Measurements from ENCODE around the gene TTC3. TPM values are rescaled to one million over a fixed set of nuclear protein-coding genes. Genes with fewer than 3 reads are reported as not detected.
A peak's percentile ranks its signal among the peaks of the same experiment; 100 is the strongest.

The TTC3 gene
- total RNA-seq, 2 experiments from 2014 or later: 73.5 to 90.0 TPM

GRCh38 chr21:37077403-37077802 lies 4.3 kb downstream of the TTC3 start:
- Histone ChIP-seq H3K9me2 (ENCODE audit: insufficient read depth, low read length) (no peaks in the 10 kb centered on the region), H3K4me1 (ENCODE audit: insufficient read depth, low read length, poor library complexity, severe bottlenecking) (peaks cover 25% of the 10 kb centered on the region), H2AFZ (ENCODE audit: low read length) (no peak overlapping the region), H3K27ac (ENCODE audit: low read depth, low read length, poor library complexity, severe bottlenecking) (no peak overlapping the region), H3K9me3 (ENCODE audit: low read length) (peaks cover 5% of the 10 kb centered on the region; the same call in 1 of the 2 replicates), H3K4me3 (ENCODE audit: low read depth, low read length, poor library complexity, severe bottlenecking) (no peak overlapping the region), H4K20me1 (ENCODE audit: insufficient read depth, low read length) (peaks cover 21% of the 10 kb centered on the region), H3K36me3 (ENCODE audit: insufficient read depth, low read length) (peaks cover 2% of the 10 kb centered on the region; the same call in 1 of the 2 replicates), H3K79me2 (ENCODE audit: insufficient read depth, low read depth, low read length) (peaks cover 83% of the 10 kb centered on the region), H3K4me2 (ENCODE audit: low read length) (no peak overlapping the region)
- CTCF ChIA-PET (ENCODE audit: unreplicated experiment): no interaction called here
- DNase-seq (ENCODE audit: low spot score): no peak
- no TSS peak for BruUV-seq (replicated peaks)
- intact Hi-C loops (cut with micrococcal nuclease; ENCODE audit: unreplicated experiment): no loop called here
- TF ChIP-seq CTCF (conservative IDR thresholded peaks at IDR 0.05; ENCODE audit: low read length) (no peak), EZH2phosphoT487 (IDR thresholded peaks at IDR 0.05; ENCODE audit: borderline replicate concordance, low read depth, low read length) (no peak)
- POLR2A ChIA-PET: no interaction called here

GRCh38 chr21:37079211-37079824 lies 6.3 kb downstream of the TTC3 start:
- peak overlapping the region; percentile 0 for H3K27ac ChIP-seq (ENCODE audit: low read depth, low read length, poor library complexity, severe bottlenecking)
- DNase-seq (ENCODE audit: low spot score): peak; percentile 20
- H3K36me3 ChIP-seq (ENCODE audit: insufficient read depth, low read length): peaks cover 2% of the 10 kb centered on the region; the same call in 1 of the 2 replicates
- H3K9me2 ChIP-seq (ENCODE audit: insufficient read depth, low read length): no peaks in the 10 kb centered on the region
- intact Hi-C loops (cut with micrococcal nuclease; ENCODE audit: unreplicated experiment): no loop called here
- TF ChIP-seq EZH2phosphoT487 (IDR thresholded peaks at IDR 0.05; ENCODE audit: borderline replicate concordance, low read depth, low read length) (no peak), CTCF (conservative IDR thresholded peaks at IDR 0.05; ENCODE audit: low read length) (peak; percentile 65)
- no TSS peak for BruUV-seq (replicated peaks)
- H2AFZ ChIP-seq (ENCODE audit: low read length): no peak overlapping the region
- peaks cover 93% of the 10 kb centered on the region for H3K79me2 ChIP-seq (ENCODE audit: insufficient read depth, low read depth, low read length)
- H3K4me1 ChIP-seq (ENCODE audit: insufficient read depth, low read length, poor library complexity, severe bottlenecking): peaks cover 18% of the 10 kb centered on the region
- CTCF ChIA-PET (ENCODE audit: unreplicated experiment): no interaction called here
- H3K9me3 ChIP-seq (ENCODE audit: low read length): peaks cover 5% of the 10 kb centered on the region; the same call in 1 of the 2 replicates
- H3K4me2 ChIP-seq (ENCODE audit: low read length): peak overlapping the region; percentile 36; the same call in 1 of the 2 replicates
- no peak overlapping the region for H3K4me3 ChIP-seq (ENCODE audit: low read depth, low read length, poor library complexity, severe bottlenecking)
- peaks cover 27% of the 10 kb centered on the region for H4K20me1 ChIP-seq (ENCODE audit: insufficient read depth, low read length)
- POLR2A ChIA-PET: no interaction called here

- H4K20me1 ChIP-seq (ENCODE audit: insufficient read depth, low read length): peaks cover 18% of the 10 kb centered on the region
- H3K4me1 ChIP-seq (ENCODE audit: insufficient read depth, low read length, poor library complexity, severe bottlenecking): peaks cover 12% of the 10 kb centered on the region
- H2AFZ ChIP-seq (ENCODE audit: low read length): no peak overlapping the region
- BruUV-seq (replicated peaks): no TSS peak
- peaks cover 65% of the 10 kb centered on the region for H3K79me2 ChIP-seq (ENCODE audit: insufficient read depth, low read depth, low read length)
- no peak overlapping the region for H3K4me3 ChIP-seq (ENCODE audit: low read depth, low read length, poor library complexity, severe bottlenecking)
- CTCF ChIA-PET (ENCODE audit: unreplicated experiment): no interaction called here
- H3K27ac ChIP-seq (ENCODE audit: low read depth, low read length, poor library complexity, severe bottlenecking): no peak overlapping the region
- no peak for TF ChIP-seq EZH2phosphoT487 (IDR thresholded peaks at IDR 0.05; ENCODE audit: borderline replicate concordance, low read depth, low read length)
- no peak for TF ChIP-seq CTCF (conservative IDR thresholded peaks at IDR 0.05; ENCODE audit: low read length)
- H3K9me3 ChIP-seq (ENCODE audit: low read length): no peaks in the 10 kb centered on the region
- POLR2A ChIA-PET: interaction anchor here (0.7 kb wide), 2 partner anchors 10 to 11 kb away, joined by 3 read pairs; no protein-coding TSS in a partner anchor
- intact Hi-C loops (cut with micrococcal nuclease; ENCODE audit: unreplicated experiment): no loop called here
- no peak overlapping the region for H3K4me2 ChIP-seq (ENCODE audit: low read length)
- no peaks in the 10 kb centered on the region for H3K9me2 ChIP-seq (ENCODE audit: insufficient read depth, low read length)
- no peak for DNase-seq (ENCODE audit: low spot score)
- peaks cover 2% of the 10 kb centered on the region; the same call in 1 of the 2 replicates for H3K36me3 ChIP-seq (ENCODE audit: insufficient read depth, low read length)
Observed at GRCh38 chr21:37082375-37082774, 9.3 kb downstream of the TTC3 start.
